Mesenchymal stem cell (in vitro differentiated cells and primary cell): ENCODE measurements around the gene CHCHD3.
A peak's percentile ranks its signal among the peaks of the same experiment; 100 is the strongest.
"Not testable (repeated sequence)": the region's sequence is repeated elsewhere in the genome, so short reads cannot be mapped to it uniquely, and the experiment has no call there.

Experiments
- DNase-seq: peaks from one replicate; pipeline ENCODE4 v3.0.0-alpha.2; 2013
- H2AFZ ChIP-seq: one replicate; pipeline ENCODE4 v1.6.1; 2013; ENCODE audit warnings: low read depth, mild to moderate bottlenecking, control low read depth, inconsistent platforms, low read length, moderate library complexity
- H2AK5ac ChIP-seq: 2 replicates; pipeline ENCODE4 v1.6.1; 2013; ENCODE audit warnings: low read length, moderate library complexity, mild to moderate bottlenecking, inconsistent platforms; ENCODE audit not compliant: severe bottlenecking
- H2BK120ac ChIP-seq: one replicate; pipeline ENCODE4 v1.6.1; 2013; ENCODE audit warnings: low read depth, mild to moderate bottlenecking, inconsistent platforms, low read length, moderate library complexity
- H2BK12ac ChIP-seq, 2 experiments: one replicate each; pipeline ENCODE4 v1.6.1; 2013; ENCODE audit warnings: inconsistent platforms in 2 of 2, low read length in 2 of 2, mild to moderate bottlenecking in 2 of 2, moderate library complexity in 2 of 2, control low read depth in 1 of 2
- H2BK15ac ChIP-seq: one replicate; pipeline ENCODE4 v1.6.1; 2013; ENCODE audit warnings: mild to moderate bottlenecking, low read depth, inconsistent platforms; ENCODE audit not compliant: poor library complexity, severe bottlenecking
- H2BK5ac ChIP-seq: 2 replicates; pipeline ENCODE4 v1.6.1; 2013; ENCODE audit warnings: low read depth, mild to moderate bottlenecking, low read length, control low read depth, inconsistent platforms; ENCODE audit not compliant: poor library complexity, severe bottlenecking
- H3K14ac ChIP-seq, 2 experiments: one replicate each; pipeline ENCODE4 v1.6.1; 2013; ENCODE audit warnings: inconsistent platforms in 2 of 2, low read length in 2 of 2, control low read depth in 1 of 2, mild to moderate bottlenecking in 1 of 2, moderate library complexity in 1 of 2
- H3K18ac ChIP-seq, 2 experiments: one replicate each; pipeline ENCODE4 v1.6.1; 2013; ENCODE audit warnings: inconsistent platforms in 2 of 2, low read length in 2 of 2, control low read depth in 1 of 2, low read depth in 1 of 2, mild to moderate bottlenecking in 1 of 2
- H3K23ac ChIP-seq, 2 experiments: one replicate each; pipeline ENCODE4 v1.6.1; 2013; ENCODE audit warnings: inconsistent platforms in 2 of 2, low read length in 2 of 2, mild to moderate bottlenecking in 2 of 2, moderate library complexity in 2 of 2, control low read depth in 1 of 2
- H3K27ac ChIP-seq: 2 replicates; pipeline ENCODE4 v1.5.1; 2013; ENCODE audit warnings: mild to moderate bottlenecking, moderate library complexity, low read length, control low read depth, inconsistent platforms; ENCODE audit not compliant: poor library complexity, severe bottlenecking
- H3K27me3 ChIP-seq, 2 experiments: 2 replicates each; pipeline versions ENCODE4 v1.6.1 to v1.7.0; 2013; ENCODE audit warnings: low read length in 2 of 2, mild to moderate bottlenecking in 2 of 2, moderate library complexity in 2 of 2, control low read depth in 1 of 2, inconsistent platforms in 1 of 2; ENCODE audit not compliant: control insufficient read depth in 1 of 2, insufficient read depth in 1 of 2
- H3K36me3 ChIP-seq, 2 experiments: 2 replicates each; pipeline versions ENCODE4 v1.6.1 to v1.7.0; 2013; ENCODE audit warnings: low read length in 2 of 2, control low read depth in 1 of 2, inconsistent platforms in 1 of 2, low read depth in 1 of 2, mild to moderate bottlenecking in 1 of 2; ENCODE audit not compliant: insufficient read depth in 2 of 2, control insufficient read depth in 1 of 2
- H3K4ac ChIP-seq, 2 experiments: one replicate each; pipeline ENCODE4 v1.6.1; 2013; ENCODE audit warnings: inconsistent platforms in 2 of 2, low read length in 2 of 2, mild to moderate bottlenecking in 2 of 2, moderate library complexity in 2 of 2, control low read depth in 1 of 2, low read depth in 1 of 2
- H3K4me1 ChIP-seq: 2 replicates; pipeline ENCODE4 v1.6.1; 2013; ENCODE audit warnings: low read depth, low read length, control low read depth; ENCODE audit not compliant: control insufficient read depth, insufficient read depth
- H3K4me2 ChIP-seq: 2 replicates; pipeline ENCODE4 v1.6.1; 2013; ENCODE audit warnings: low read length, mild to moderate bottlenecking, inconsistent platforms; ENCODE audit not compliant: poor library complexity, severe bottlenecking
- H3K4me3 ChIP-seq, 2 experiments: 2 replicates each; pipeline versions ENCODE4 v1.5.1 to v1.7.0; 2013; ENCODE audit warnings: low read length in 2 of 2, mild to moderate bottlenecking in 2 of 2, control low read depth in 1 of 2, low read depth in 1 of 2; ENCODE audit not compliant: insufficient read depth in 1 of 2
- H3K79me1 ChIP-seq: replicated peaks from 2 replicates; pipeline ENCODE4 v1.6.1; 2013; ENCODE audit warnings: mild to moderate bottlenecking, control low read depth, low read length, inconsistent platforms; ENCODE audit not compliant: poor library complexity, severe bottlenecking
- H3K9ac ChIP-seq: 2 replicates; pipeline ENCODE4 v1.7.0; 2013; ENCODE audit warnings: mild to moderate bottlenecking, low read length, moderate library complexity
- H3K9me3 ChIP-seq: 2 replicates; pipeline ENCODE4 v1.7.0; 2013; ENCODE audit warnings: mild to moderate bottlenecking, low read length; ENCODE audit not compliant: control insufficient read depth
- H4K8ac ChIP-seq: one replicate; pipeline ENCODE4 v1.6.1; 2013; ENCODE audit warnings: inconsistent platforms, mild to moderate bottlenecking, low read length, moderate library complexity
- H4K91ac ChIP-seq: one replicate; pipeline ENCODE4 v1.6.1; 2013; ENCODE audit warnings: mild to moderate bottlenecking, low read length, inconsistent platforms
- WGBS: methylation state at CpG from one replicate; pipeline ENCODE4 v1.1.7; 2013; ENCODE audit warnings: mixed read lengths; 5-methylcytosine and 5-hydroxymethylcytosine counted together

CHCHD3 gene

GRCh38 chr7:132892744-132893143 is 189.1 kb downstream of the CHCHD3 start:
- over 99% methylated on average over 4 of the region's 4 CpGs for WGBS
- H4K8ac ChIP-seq, H2BK120ac ChIP-seq, H3K27ac ChIP-seq, H3K9me3 ChIP-seq, H2BK5ac ChIP-seq, H3K4me3 ChIP-seq, H2AK5ac ChIP-seq, H3K9ac ChIP-seq, H3K27me3 ChIP-seq, H3K14ac ChIP-seq, H3K36me3 ChIP-seq, H3K4ac ChIP-seq, H2BK15ac ChIP-seq, H3K18ac ChIP-seq, H2BK12ac ChIP-seq, H3K4me2 ChIP-seq, DNase-seq, H2AFZ ChIP-seq, H3K23ac ChIP-seq, H3K4me1 ChIP-seq: not testable (repeated sequence)
- Histone ChIP-seq H3K79me1 (peaks cover 18% of the 10 kb centered on the region), H4K91ac (peak overlapping the region; percentile 50)

- 100% methylated on average over 1 of the region's 3 CpGs for WGBS
- H3K23ac ChIP-seq: no peak overlapping the region
- H3K18ac ChIP-seq: no peak overlapping the region
Observed at GRCh38 chr7:132891554-132891953, 190.3 kb downstream of the CHCHD3 start.

GRCh38 chr7:132882714-132883428 is 199.0 kb downstream of the CHCHD3 start:
- H2BK15ac ChIP-seq: no peak overlapping the region
- H3K4me1 ChIP-seq: no peaks in the 10 kb centered on the region
- H3K9ac ChIP-seq: no peak overlapping the region
- H2AK5ac ChIP-seq: no peak overlapping the region
- no peak overlapping the region for H2BK5ac ChIP-seq
- no peak overlapping the region for H4K91ac ChIP-seq
- peaks cover 7% of the 10 kb centered on the region for H3K79me1 ChIP-seq
- H3K14ac ChIP-seq: no peak overlapping the region
- H2AFZ ChIP-seq: no peak overlapping the region
- H2BK120ac ChIP-seq: no peak overlapping the region
- no peak overlapping the region for H3K4me2 ChIP-seq
- no peak overlapping the region for H3K18ac ChIP-seq
- no peak for DNase-seq
- no peak overlapping the region for H3K4me3 ChIP-seq
- H3K23ac ChIP-seq: no peak overlapping the region
- H3K9me3 ChIP-seq: no peaks in the 10 kb centered on the region
- H3K36me3 ChIP-seq: peaks cover 6 to 22% of the 10 kb centered on the region in 2 experiments
- no peak overlapping the region for H3K4ac ChIP-seq
- no peak overlapping the region for H3K27ac ChIP-seq
- 100% methylated on average over 2 of the region's 2 CpGs for WGBS
- no peak overlapping the region for H4K8ac ChIP-seq
- no peaks in the 10 kb centered on the region for H3K27me3 ChIP-seq
- H2BK12ac ChIP-seq: no peak overlapping the region

More at GRCh38 chr7:132891554-132891953, 190.3 kb downstream of the CHCHD3 start:
- Histone ChIP-seq H2BK5ac (no peak overlapping the region), H2BK15ac (no peak overlapping the region), H3K27me3 (no peaks in the 10 kb centered on the region), H3K79me1 (peaks cover 17% of the 10 kb centered on the region), H3K9me3 (no peaks in the 10 kb centered on the region), H3K4ac (no peak overlapping the region), H4K91ac (no peak overlapping the region), H3K4me1 (no peaks in the 10 kb centered on the region), H3K9ac (no peak overlapping the region), H2BK12ac (no peak overlapping the region), H4K8ac (no peak overlapping the region), H3K4me3 (no peak overlapping the region), H2BK120ac (no peak overlapping the region), H3K14ac (no peak overlapping the region), H3K4me2 (no peak overlapping the region), H2AK5ac (no peak overlapping the region), H2AFZ (no peak overlapping the region), H3K36me3 (peaks cover 0 to 3% of the 10 kb centered on the region in 2 experiments), H3K27ac (no peak overlapping the region)
- no peak for DNase-seq

GRCh38 chr7:132881317-132881716 is 200.6 kb downstream of the CHCHD3 start:
- no peaks in the 10 kb centered on the region for H3K9me3 ChIP-seq
- WGBS: 100% methylated on average over 2 of the region's 3 CpGs

More at GRCh38 chr7:132881317-132881716, 200.6 kb downstream of the CHCHD3 start:
- Histone ChIP-seq H3K79me1 (peaks cover 7% of the 10 kb centered on the region), H3K36me3 (peaks cover 6 to 22% of the 10 kb centered on the region in 2 experiments), H3K27ac (no peak overlapping the region), H3K4ac (no peak overlapping the region), H2BK120ac (no peak overlapping the region), H3K14ac (no peak overlapping the region), H2AK5ac (no peak overlapping the region), H3K9ac (no peak overlapping the region), H3K4me2 (no peak overlapping the region), H4K91ac (no peak overlapping the region), H2BK15ac (no peak overlapping the region), H2BK5ac (no peak overlapping the region), H3K4me3 (no peak overlapping the region), H4K8ac (no peak overlapping the region), H2AFZ (no peak overlapping the region), H3K27me3 (no peaks in the 10 kb centered on the region), H2BK12ac (no peak overlapping the region), H3K4me1 (no peaks in the 10 kb centered on the region), H3K18ac (no peak overlapping the region), H3K23ac (no peak overlapping the region)
- no peak for DNase-seq
